Right atrium auricular region (tissue), 2 donors: ENCODE measurements around the gene SMCO1. TPM values are rescaled to one million over a fixed set of nuclear protein-coding genes. Genes with fewer than 3 reads are reported as not detected.

Experiments used
- DNase-seq: peaks from one replicate; pipeline ENCODE4 v3.0.0-alpha.2; 2019; ENCODE audit warnings: low spot score
- H3K27ac ChIP-seq, 2 donors: fragments of 200-600 bp; sonication (generic); 1 replicate in 1 of 2; 2 replicates in 1 of 2; pipeline ENCODE4 v1.5.1; 2016 to 2019
- H3K27me3 ChIP-seq, 2 donors: fragments of 200-600 bp; sonication (generic); one replicate each; pipeline versions ENCODE4 v1.5.1 to v1.6.0; 2017 to 2019
- H3K36me3 ChIP-seq: fragments of 200-600 bp; sonication (generic); one replicate; pipeline ENCODE4 v1.5.1; 2016
- H3K4me1 ChIP-seq, 2 donors: fragments of 200-600 bp; sonication (generic); one replicate each; pipeline versions ENCODE4 v1.5.1 to v1.6.0; 2017 to 2019
- H3K4me3 ChIP-seq, 2 donors: fragments of 200-600 bp; sonication (generic); 1 replicate in 1 of 2; 2 replicates in 1 of 2; pipeline ENCODE4 v1.5.1; 2017 to 2019; ENCODE audit warnings: mild to moderate bottlenecking in 1 of 2, moderate library complexity in 1 of 2
- H3K9me3 ChIP-seq, 2 donors: fragments of 200-600 bp; sonication (generic); one replicate each; pipeline ENCODE4 v1.5.1; 2019
- CTCF ChIP-seq, 2 donors: fragments of 200-600 bp; sonication (generic); IDR thresholded peaks; one replicate each; pipeline ENCODE4 v1.5.1; 2019; ENCODE audit warnings: antibody characterized with exemption in 2 of 2
- total RNA-seq, 2 donors: library from RNA; depleted of rRNA; stranded (reverse); fragments of >200 nt; gene quantifications; one replicate each; pipeline ENCODE4 v1.1.0, GENCODE V29; 2016

Gene SMCO1
- total RNA-seq, 2 donors from 2014 or later: 3.6 to 42.3 TPM

GRCh38 chr3:196519718-196520082 is 4.6 kb upstream of the SMCO1 start:
- H3K4me3 ChIP-seq: no peak overlapping the region
- H3K36me3 ChIP-seq: no peaks in the 10 kb centered on the region
- H3K4me1 ChIP-seq: no peaks in the 10 kb centered on the region
- no peak for TF ChIP-seq CTCF (IDR thresholded peaks at IDR 0.05)
- peaks cover 6 to 27% of the 10 kb centered on the region in 2 donors for H3K9me3 ChIP-seq
- no peaks in the 10 kb centered on the region for H3K27me3 ChIP-seq
- no peak overlapping the region for H3K27ac ChIP-seq
- no peak for DNase-seq

- peak; percentile 71 for DNase-seq
- Histone ChIP-seq H3K4me1 (no peaks in the 10 kb centered on the region), H3K9me3 (peaks cover 6 to 27% of the 10 kb centered on the region in 2 donors), H3K4me3 (no peak overlapping the region), H3K27me3 (no peaks in the 10 kb centered on the region), H3K27ac (no peak overlapping the region), H3K36me3 (no peaks in the 10 kb centered on the region)
- TF ChIP-seq CTCF (IDR thresholded peaks at IDR 0.05): peak; percentile 18 to 68
Observed at GRCh38 chr3:196518966-196519717, 4.0 kb upstream of the SMCO1 start.

GRCh38 chr3:196517919-196518318 is 2.8 kb upstream of the SMCO1 start:
- Histone ChIP-seq H3K4me1 (no peaks in the 10 kb centered on the region), H3K27me3 (no peaks in the 10 kb centered on the region), H3K4me3 (no peak overlapping the region), H3K36me3 (no peaks in the 10 kb centered on the region), H3K27ac (no peak overlapping the region), H3K9me3 (peaks cover 6 to 27% of the 10 kb centered on the region in 2 donors)
- TF ChIP-seq CTCF (IDR thresholded peaks at IDR 0.05): no peak
- DNase-seq: no peak

- TF ChIP-seq CTCF (IDR thresholded peaks at IDR 0.05): no peak
- no peak overlapping the region for H3K27ac ChIP-seq
- H3K36me3 ChIP-seq: no peaks in the 10 kb centered on the region
- no peaks in the 10 kb centered on the region for H3K27me3 ChIP-seq
- H3K9me3 ChIP-seq: peaks cover 6 to 27% of the 10 kb centered on the region in 2 donors
- DNase-seq: no peak
- H3K4me1 ChIP-seq: no peaks in the 10 kb centered on the region
- no peak overlapping the region for H3K4me3 ChIP-seq
Observed at GRCh38 chr3:196517162-196517800, 2.1 kb upstream of the SMCO1 start.

GRCh38 chr3:196514350-196514716 is 813 bp downstream of the SMCO1 start:
- Histone ChIP-seq H3K9me3 (peaks cover 3 to 14% of the 10 kb centered on the region in 2 donors), H3K4me3 (peak overlapping the region in 1 of 2 donors; percentile 30), H3K4me1 (no peaks in the 10 kb centered on the region), H3K36me3 (no peaks in the 10 kb centered on the region), H3K27ac (peak overlapping the region; percentile 72 to 83), H3K27me3 (no peaks in the 10 kb centered on the region)
- DNase-seq: no peak
- TF ChIP-seq CTCF (IDR thresholded peaks at IDR 0.05): no peak
